ENCODE measurements around the gene THRB. TPM values are rescaled to one million over a fixed set of nuclear protein-coding genes. Genes with fewer than 3 reads are reported as not detected.

The THRB gene
- polyA plus RNA-seq, 3 donors: 27.1 to 31.1 (median 28.1) TPM

DNA sequence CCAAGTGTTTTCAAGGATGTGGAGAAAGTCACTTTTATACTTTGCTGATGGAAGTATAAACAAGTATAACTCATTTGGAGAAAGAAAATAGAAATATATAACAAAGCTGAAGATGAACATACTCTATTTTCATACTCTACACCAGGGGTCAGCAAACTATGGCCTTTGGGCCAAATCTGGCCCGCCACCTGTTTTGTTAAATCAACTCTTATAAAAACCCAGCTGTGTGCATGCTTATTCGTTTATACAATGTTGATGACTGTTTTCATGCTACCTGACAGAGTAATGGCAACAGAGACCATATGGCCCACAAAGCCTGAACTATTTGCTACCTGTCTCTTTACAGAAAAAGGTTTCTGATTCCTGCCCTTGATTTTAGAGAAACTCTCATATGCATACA, 425.6 kb downstream of the THRB start:
- DNase-seq (ENCODE audit: low read depth in 3 of 3, low spot score in 2 of 3): no peak

DNA sequence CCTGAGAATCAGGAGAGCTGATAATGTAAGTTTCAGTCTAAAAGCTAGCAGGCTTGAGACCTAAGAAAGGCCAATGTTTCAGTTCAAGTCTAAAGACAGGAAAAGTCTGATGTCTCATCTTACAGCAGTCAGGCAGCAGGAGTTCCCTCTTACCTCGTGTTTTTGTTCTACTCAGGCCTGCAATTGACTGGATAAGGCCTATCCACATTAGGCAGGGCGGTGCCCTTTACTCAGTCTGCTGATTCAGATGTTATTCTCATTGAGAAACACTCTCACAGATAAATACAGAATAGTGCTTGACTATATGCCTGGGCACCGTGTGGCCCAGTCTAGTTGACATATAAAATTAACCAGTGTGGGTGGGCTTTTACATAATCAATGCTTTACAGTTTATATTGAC, 427.2 kb downstream of the THRB start:
- DNase-seq (ENCODE audit: low read depth in 3 of 3, low spot score in 2 of 3): no peak
